Spleen (tissue), 11 donors: ENCODE data around the gene AMHR2. TPM values are rescaled to one million over a fixed set of nuclear protein-coding genes. Genes with fewer than 3 reads are reported as not detected.

Experiments
- DNase-seq: peaks from one replicate; pipeline ENCODE4 v3.0.0-alpha.2; 2020
- H3K27ac ChIP-seq, 8 donors: fragments of 200-600 bp; sonication (generic) in 7 of 8; 1 replicate in 4 of 8; 2 replicates in 4 of 8; pipeline versions ENCODE4 v1.5.0 to v1.8.0; 2016 to 2021; ENCODE audit warnings: inconsistent platforms in 4 of 8, mild to moderate bottlenecking in 4 of 8, moderate library complexity in 1 of 8
- H3K27me3 ChIP-seq, 7 donors: fragments of 200-600 bp; sonication (generic) in 6 of 7; replicated peaks in 1 of 7; 1 replicate in 4 of 7; 2 replicates in 3 of 7; pipeline versions ENCODE4 v1.5.0 to v1.8.0; 2016 to 2021; ENCODE audit warnings: inconsistent platforms in 3 of 7, mild to moderate bottlenecking in 1 of 7
- H3K36me3 ChIP-seq, 6 donors: fragments of 200-600 bp; sonication (generic) in 5 of 6; 1 replicate in 4 of 6; 2 replicates in 2 of 6; pipeline versions ENCODE4 v1.5.0 to v1.8.0; 2016 to 2021; ENCODE audit warnings: inconsistent platforms in 2 of 6
- H3K4me1 ChIP-seq, 6 donors: fragments of 200-600 bp; sonication (generic) in 5 of 6; 1 replicate in 3 of 6; 2 replicates in 3 of 6; pipeline versions ENCODE4 v1.5.0 to v1.8.0; 2016 to 2021; ENCODE audit warnings: inconsistent platforms in 3 of 6
- H3K4me3 ChIP-seq, 8 donors: fragments of 200-600 bp; sonication (generic) in 7 of 8; 1 replicate in 4 of 8; 2 replicates in 4 of 8; pipeline versions ENCODE4 v1.5.0 to v1.8.0; 2016 to 2021; ENCODE audit warnings: inconsistent platforms in 4 of 8, mild to moderate bottlenecking in 4 of 8, moderate library complexity in 2 of 8
- H3K9me3 ChIP-seq, 8 donors: fragments of 200-600 bp; sonication (generic) in 7 of 8; 1 replicate in 4 of 8; 2 replicates in 4 of 8; pipeline versions ENCODE4 v1.5.0 to v1.8.0; 2016 to 2021; ENCODE audit warnings: inconsistent platforms in 4 of 8
- CTCF ChIP-seq, 11 experiments: fragments of 200-600 bp in 7 of 11; fragments of 450-650 bp in 4 of 11; sonication (generic) in 4 of 11; IDR thresholded peaks in 8 of 11; conservative IDR thresholded peaks in 3 of 11; 1 replicate in 7 of 11; 2 replicates in 4 of 11; pipeline versions ENCODE4 v1.4.0 to v1.8.0; 2016 to 2021; ENCODE audit warnings: antibody characterized with exemption in 11 of 11, inconsistent platforms in 4 of 11, mild to moderate bottlenecking in 1 of 11
- POLR2A ChIP-seq, 3 donors: fragments of 450-650 bp; IDR thresholded peaks; one replicate each; pipeline ENCODE4 v1.5.1; 2017; ENCODE audit warnings: antibody characterized with exemption in 3 of 3, mild to moderate bottlenecking in 1 of 3
- POLR2AphosphoS5 ChIP-seq, 3 donors: sonication (generic); formaldehyde crosslinking; IDR thresholded peaks; one replicate each; pipeline ENCODE4 v1.5.1; 2017; ENCODE audit warnings: antibody characterized with exemption in 3 of 3
- WGBS, 5 donors: extraction: QIAGEN DNeasy Blood & Tissue Kit in 3 of 5; methylation state at CpG; one replicate each; pipeline versions ENCODE4 v1.1.5 to v1.1.7; 2013 to 2018; 5-methylcytosine and 5-hydroxymethylcytosine counted together
- intact Hi-C: fragments of 100-400 bp; cut with DNase I; formaldehyde crosslinking; loops from one replicate; pipeline ENCODE4 v1.15.0; 2023; ENCODE audit warnings: low total_unique reads
- polyA plus RNA-seq, 3 donors: library from polyadenylated mRNA; stranded (reverse); fragments of 200-250 nt; gene quantifications; one replicate each; pipeline ENCODE4 v1.2.1, GENCODE V29; 2013
- total RNA-seq, 7 donors: library from RNA; depleted of rRNA in 3 of 7; stranded (reverse); fragments of >200 nt in 3 of 7; fragmentation: NEBNext Ultra II Directional in 4 of 7; extraction: Animal tissue kit (Norgen Biotek cat#: 25700) in 4 of 7; gene quantifications; one replicate each; pipeline versions ENCODE4 v1.1.0 to v1.2.1, GENCODE V29; 2016 to 2021
- donor health status: healthy with polysubstance abuse.
- donor health status: DM: no; HTN: no; CAD: no; lungs with moderate emphysema.
- donor health status: DM: no; HTN: no; CAD: no.
- donor health status: Bipolar disorder and iron deficiency.
- donor health status: healthy.
- donor health status: DM: no; HTN: no; CAD: no.
- donor health status: DM: yes; HTN: yes; CAD: no.

Gene AMHR2
- total and polyA plus RNA-seq, 10 donors: 1.2 to 20.6 (median 7.9) TPM

GRCh38 chr12:53478865-53479264, 55.2 kb downstream of the AMHR2 start:
- peak overlapping the region in 2 of 8 donors; percentile 9 to 22 for H3K27ac ChIP-seq
- H3K27me3 ChIP-seq: no peaks in the 10 kb centered on the region
- H3K4me3 ChIP-seq: no peak overlapping the region
- H3K9me3 ChIP-seq: no peaks in the 10 kb centered on the region
- H3K36me3 ChIP-seq: peaks cover 8 to 100% (median 99%) of the 10 kb centered on the region in 6 donors
- TF ChIP-seq POLR2A (IDR thresholded peaks at IDR 0.05): no peak
- no peak for TF ChIP-seq CTCF (IDR thresholded peaks at IDR 0.05 in 8 of 11, conservative IDR thresholded peaks at IDR 0.05 in 3 of 11)
- intact Hi-C loops: no loop called here
- DNase-seq: no peak
- H3K4me1 ChIP-seq: peaks cover 0 to 82% (median 46%) of the 10 kb centered on the region in 6 donors
- 68 to 76% (median 70%) methylated on average over 1 of the region's 1 CpG for WGBS, 5 donors

- no peak overlapping the region for H3K4me3 ChIP-seq
Measured at GRCh38 chr12:53479331-53479730, 55.7 kb downstream of the AMHR2 start.

GRCh38 chr12:53480491-53481442, 57.1 kb downstream of the AMHR2 start:
- DNase-seq: no peak
- Histone ChIP-seq H3K27me3 (no peaks in the 10 kb centered on the region), H3K36me3 (peaks cover 6 to 100% (median 95%) of the 10 kb centered on the region in 6 donors), H3K27ac (peak overlapping the region in 4 of 8 donors; percentile 5 to 51 (median 36)), H3K4me3 (no peak overlapping the region), H3K4me1 (peaks cover 0 to 63% (median 31%) of the 10 kb centered on the region in 6 donors), H3K9me3 (no peaks in the 10 kb centered on the region)
- TF ChIP-seq POLR2AphosphoS5 (IDR thresholded peaks at IDR 0.05) (no peak), POLR2A (IDR thresholded peaks at IDR 0.05) (no peak), CTCF (IDR thresholded peaks at IDR 0.05 in 8 of 11, conservative IDR thresholded peaks at IDR 0.05 in 3 of 11) (no peak)
- WGBS, 5 donors: 69 to 82% (median 80%) methylated on average over 12 of the region's 12 CpGs
- intact Hi-C loops: no loop called here

More at GRCh38 chr12:53479331-53479730, 55.7 kb downstream of the AMHR2 start:
- Histone ChIP-seq H3K27me3 (no peaks in the 10 kb centered on the region), H3K27ac (peak overlapping the region in 2 of 8 donors; percentile 9 to 22), H3K36me3 (peaks cover 8 to 100% (median 96%) of the 10 kb centered on the region in 6 donors), H3K9me3 (no peaks in the 10 kb centered on the region), H3K4me1 (peaks cover 0 to 77% (median 42%) of the 10 kb centered on the region in 6 donors)
- WGBS, 5 donors: 82 to 94% (median 90%) methylated on average over 5 of the region's 5 CpGs
- DNase-seq: no peak
- intact Hi-C loops: no loop called here
- TF ChIP-seq POLR2AphosphoS5 (IDR thresholded peaks at IDR 0.05) (no peak), POLR2A (IDR thresholded peaks at IDR 0.05) (no peak), CTCF (IDR thresholded peaks at IDR 0.05 in 8 of 11, conservative IDR thresholded peaks at IDR 0.05 in 3 of 11) (no peak)

Other genes starting within 250 kb of the AMHR2 start
- 10 to 100 TPM; 23.6 to 66.1 (median 45.1) TPM for gene ZNF740, start 243.1 kb upstream of the AMHR2 start, total RNA-seq
- 10 to 100 TPM in 1 of 3 donors, 1 to 10 TPM in 2; 5.6 to 12.1 (median 7.5) TPM for gene ZNF740, start 243.1 kb upstream of the AMHR2 start, polyA plus RNA-seq
- gene CSAD, start 242.9 kb upstream of the AMHR2 start, total RNA-seq: 10 to 100 TPM; 33.7 to 73.0 (median 39.7) TPM
- 10 to 100 TPM; 17.9 to 36.3 (median 34.1) TPM for gene CSAD, start 242.9 kb upstream of the AMHR2 start, polyA plus RNA-seq
- gene ITGB7, start 216.6 kb upstream of the AMHR2 start, total RNA-seq: 10 to 100 TPM; 35.5 to 75.5 (median 62.2) TPM
- gene ITGB7, start 216.6 kb upstream of the AMHR2 start, polyA plus RNA-seq: 10 to 100 TPM; 23.9 to 62.5 (median 46.5) TPM
- gene RARG, start 191.6 kb upstream of the AMHR2 start, total RNA-seq: 10 to 100 TPM in 5 of 7 donors, 1 to 10 TPM in 2; 9.4 to 20.8 (median 14.4) TPM
- gene RARG, start 191.6 kb upstream of the AMHR2 start, polyA plus RNA-seq: 10 to 100 TPM in 1 of 3 donors, 1 to 10 TPM in 2; 4.6 to 10.1 (median 4.9) TPM
- gene ESPL1, start 155.6 kb upstream of the AMHR2 start, total RNA-seq: 1 to 10 TPM; 1.7 to 7.2 (median 4.7) TPM
- gene ESPL1, start 155.6 kb upstream of the AMHR2 start, polyA plus RNA-seq: 1 to 10 TPM in 1 of 3 donors, under 1 TPM in 2; 0.85 to 1.9 (median 0.93) TPM
- 100 to 1,000 TPM; 399 to 795 (median 497) TPM for gene PFDN5, start 128.3 kb upstream of the AMHR2 start, total RNA-seq
- gene PFDN5, start 128.3 kb upstream of the AMHR2 start, polyA plus RNA-seq: 1,000 to 10,000 TPM; 1,813 to 2,525 (median 1,837) TPM
- gene MYG1, start 124.2 kb upstream of the AMHR2 start, total RNA-seq: 10 to 100 TPM; 31.1 to 53.3 (median 34.9) TPM
- 10 to 100 TPM; 56.6 to 79.2 (median 76.0) TPM for gene MYG1, start 124.2 kb upstream of the AMHR2 start, polyA plus RNA-seq
- 10 to 100 TPM; 39.3 to 67.9 (median 49.7) TPM for gene AAAS, start 102.2 kb upstream of the AMHR2 start, total RNA-seq
- gene AAAS, start 102.2 kb upstream of the AMHR2 start, polyA plus RNA-seq: 10 to 100 TPM; 32.4 to 42.4 (median 33.5) TPM
- not detected for gene SP7, start 87.5 kb upstream of the AMHR2 start, total RNA-seq
- gene SP7, start 87.5 kb upstream of the AMHR2 start, polyA plus RNA-seq: not detected
- gene SP1, start 43.7 kb upstream of the AMHR2 start, total RNA-seq: 10 to 100 TPM; 75.6 to 92.8 (median 86.1) TPM
- 10 to 100 TPM in 1 of 3 donors, 1 to 10 TPM in 2; 9.1 to 13.6 (median 9.9) TPM for gene SP1, start 43.7 kb upstream of the AMHR2 start, polyA plus RNA-seq
- gene PRR13, start 17.9 kb downstream of the AMHR2 start, total RNA-seq: 100 to 1,000 TPM; 127 to 230 (median 197) TPM
- gene PRR13, start 17.9 kb downstream of the AMHR2 start, polyA plus RNA-seq: 100 to 1,000 TPM; 217 to 262 (median 223) TPM
- 100 to 1,000 TPM; 547 to 779 (median 652) TPM for gene PCBP2, start 28.2 kb downstream of the AMHR2 start, total RNA-seq
- gene PCBP2, start 28.2 kb downstream of the AMHR2 start, polyA plus RNA-seq: 100 to 1,000 TPM; 449 to 459 (median 459) TPM
- gene MAP3K12, start 75.6 kb downstream of the AMHR2 start, total RNA-seq: 10 to 100 TPM; 13.6 to 27.4 (median 20.8) TPM
- 10 to 100 TPM in 2 of 3 donors, 1 to 10 TPM in 1; 8.0 to 13.7 (median 10.9) TPM for gene MAP3K12, start 75.6 kb downstream of the AMHR2 start, polyA plus RNA-seq
- 10 to 100 TPM; 25.9 to 43.7 (median 31.8) TPM for gene TARBP2, start 77.4 kb downstream of the AMHR2 start, total RNA-seq
- 10 to 100 TPM; 29.0 to 57.1 (median 42.7) TPM for gene TARBP2, start 77.4 kb downstream of the AMHR2 start, polyA plus RNA-seq
- not detected for gene NPFF, start 83.6 kb downstream of the AMHR2 start, total RNA-seq
- gene NPFF, start 83.6 kb downstream of the AMHR2 start, polyA plus RNA-seq: 1 to 10 TPM in 2 of 3 donors, under 1 TPM in 1; 0.49 to 2.0 (median 1.3) TPM
- gene ATF7, start 202.5 kb downstream of the AMHR2 start, total RNA-seq: 10 to 100 TPM; 30.0 to 52.8 (median 47.6) TPM
- gene ATF7, start 202.5 kb downstream of the AMHR2 start, polyA plus RNA-seq: 10 to 100 TPM in 1 of 3 donors, 1 to 10 TPM in 2; 6.5 to 12.1 (median 8.5) TPM